ENCODE data around the gene TROAP. TPM values are rescaled to one million over a fixed set of nuclear protein-coding genes. Genes with fewer than 3 reads are reported as not detected.
"Not testable (repeated sequence)": the region's sequence is repeated elsewhere in the genome, so short reads cannot be mapped to it uniquely, and the experiment has no call there.

TROAP gene
- total and polyA plus RNA-seq, 2 donors from 2014 or later: 1.0 to 1.5 TPM

- H3K9ac ChIP-seq (ENCODE audit: low read length in 3 of 3): no peak overlapping the region
- H3K27me3 ChIP-seq (ENCODE audit: control insufficient read depth, insufficient read depth, low read length): no peaks in the 10 kb centered on the region
- FAIRE-seq (no peak), DNase-seq (no peak)
- H3K9me3 ChIP-seq (ENCODE audit: control insufficient read depth in 2 of 3, insufficient read depth in 1 of 3, low read length in 3 of 3): no peaks in the 10 kb centered on the region
- no peak overlapping the region for H3K27ac ChIP-seq (ENCODE audit: low read depth in 2 of 2, low read length in 2 of 2)
- H3K4me1 ChIP-seq (ENCODE audit: control insufficient read depth in 2 of 3, insufficient read depth in 2 of 3, low read depth in 1 of 3, low read length in 3 of 3): peaks cover 0 to 5% (median 0%) of the 10 kb centered on the region in 3 donors
- intact Hi-C loops (cut with DNase I): no loop called here
- TF ChIP-seq CTCF (IDR thresholded peaks at IDR 0.05; ENCODE audit: borderline replicate concordance, extremely low read depth, insufficient read depth): no peak
- H3K36me3 ChIP-seq (ENCODE audit: control insufficient read depth in 2 of 3, insufficient read depth in 3 of 3, low read length in 3 of 3): no peaks in the 10 kb centered on the region
- H3K4me3 ChIP-seq (ENCODE audit: low read length in 3 of 3): no peak overlapping the region
Observed at GRCh38 chr12:49282302-49282701, 40.8 kb upstream of the TROAP start.

- H3K4me1 ChIP-seq (ENCODE audit: control insufficient read depth in 2 of 3, insufficient read depth in 2 of 3, low read depth in 1 of 3, low read length in 3 of 3); H3K9me3 ChIP-seq (ENCODE audit: control insufficient read depth in 2 of 3, insufficient read depth in 1 of 3, low read length in 3 of 3); H3K27me3 ChIP-seq (ENCODE audit: control insufficient read depth, insufficient read depth, low read length); FAIRE-seq; H3K36me3 ChIP-seq (ENCODE audit: control insufficient read depth in 2 of 3, insufficient read depth in 3 of 3, low read length in 3 of 3); intact Hi-C loops (cut with DNase I); H3K9ac ChIP-seq (ENCODE audit: low read length in 3 of 3); H3K27ac ChIP-seq (ENCODE audit: low read depth in 2 of 2, low read length in 2 of 2); H3K4me3 ChIP-seq (ENCODE audit: low read length in 3 of 3): not testable (repeated sequence)
- DNase-seq: peak in 1 of 5 donors; percentile 24
Observed at GRCh38 chr12:49282740-49283375, 40.2 kb upstream of the TROAP start.

- FAIRE-seq: no peak
- intact Hi-C loops (cut with DNase I): no loop called here
- no peak overlapping the region for H3K27ac ChIP-seq (ENCODE audit: low read depth in 2 of 2, low read length in 2 of 2)
- H3K27me3 ChIP-seq (ENCODE audit: control insufficient read depth, insufficient read depth, low read length): no peaks in the 10 kb centered on the region
- TF ChIP-seq CTCF (IDR thresholded peaks at IDR 0.05; ENCODE audit: borderline replicate concordance, extremely low read depth, insufficient read depth): no peak
- H3K9ac ChIP-seq (ENCODE audit: low read length in 3 of 3): no peak overlapping the region
- no peak overlapping the region for H3K4me3 ChIP-seq (ENCODE audit: low read length in 3 of 3)
- H3K9me3 ChIP-seq (ENCODE audit: control insufficient read depth in 2 of 3, insufficient read depth in 1 of 3, low read length in 3 of 3): no peaks in the 10 kb centered on the region
- peak in 1 of 5 donors; percentile 39 for DNase-seq
- H3K36me3 ChIP-seq (ENCODE audit: control insufficient read depth in 2 of 3, insufficient read depth in 3 of 3, low read length in 3 of 3): no peaks in the 10 kb centered on the region
- H3K4me1 ChIP-seq (ENCODE audit: control insufficient read depth in 2 of 3, insufficient read depth in 2 of 3, low read depth in 1 of 3, low read length in 3 of 3): peaks cover 0 to 5% (median 2%) of the 10 kb centered on the region in 3 donors
Observed at GRCh38 chr12:49283541-49284429, 39.3 kb upstream of the TROAP start.

- intact Hi-C loops (cut with DNase I): no loop called here
- no peak overlapping the region for H3K27ac ChIP-seq (ENCODE audit: low read depth in 2 of 2, low read length in 2 of 2)
- no peaks in the 10 kb centered on the region for H3K36me3 ChIP-seq (ENCODE audit: control insufficient read depth in 2 of 3, insufficient read depth in 3 of 3, low read length in 3 of 3)
- no peak overlapping the region for H3K9ac ChIP-seq (ENCODE audit: low read length in 3 of 3)
- no peaks in the 10 kb centered on the region for H3K9me3 ChIP-seq (ENCODE audit: control insufficient read depth in 2 of 3, insufficient read depth in 1 of 3, low read length in 3 of 3)
- H3K27me3 ChIP-seq (ENCODE audit: control insufficient read depth, insufficient read depth, low read length): no peaks in the 10 kb centered on the region
- peaks cover 0 to 2% (median under 1%) of the 10 kb centered on the region in 3 donors for H3K4me1 ChIP-seq (ENCODE audit: control insufficient read depth in 2 of 3, insufficient read depth in 2 of 3, low read depth in 1 of 3, low read length in 3 of 3)
- H3K4me3 ChIP-seq (ENCODE audit: low read length in 3 of 3): no peak overlapping the region
- FAIRE-seq (no peak), DNase-seq (no peak)
- TF ChIP-seq CTCF (IDR thresholded peaks at IDR 0.05; ENCODE audit: borderline replicate concordance, extremely low read depth, insufficient read depth): no peak
Observed at GRCh38 chr12:49284672-49285071, 38.4 kb upstream of the TROAP start.

All from kidney (tissue), 14 donors.